Heart right ventricle (tissue), 16 donors: ENCODE data around the gene RTN4. TPM values are rescaled to one million over a fixed set of nuclear protein-coding genes. Genes with fewer than 3 reads are reported as not detected.

ENCODE experiments used
- ATAC-seq, 8 donors: fragments of 200-7000 bp; cut with Tn5 transposase; one replicate each; pipeline ENCODE4 v1.9.1; 2020; ENCODE audit warnings: mild to moderate bottlenecking in 8 of 8, moderate library complexity in 8 of 8, moderate number of reproducible peaks in 1 of 8
- DNase-seq, 2 donors: peaks; one replicate each; pipeline ENCODE4 v3.0.0-alpha.2; 2020
- H3K27ac ChIP-seq, 10 donors: fragments of 200-600 bp; sonication (generic) in 2 of 10; one replicate each; pipeline versions ENCODE4 v1.5.0 to v1.8.0; 2020 to 2022; ENCODE audit warnings: mild to moderate bottlenecking in 3 of 10
- H3K27me3 ChIP-seq, 7 donors: fragments of 200-600 bp; one replicate each; pipeline ENCODE4 v1.8.0; 2021 to 2022; ENCODE audit warnings: mild to moderate bottlenecking in 2 of 7
- H3K36me3 ChIP-seq, 9 donors: fragments of 200-600 bp; sonication (generic) in 1 of 9; one replicate each; pipeline versions ENCODE4 v1.5.0 to v1.8.0; 2020 to 2022; ENCODE audit warnings: mild to moderate bottlenecking in 2 of 9
- H3K4me1 ChIP-seq, 9 donors: fragments of 200-600 bp; sonication (generic) in 1 of 9; one replicate each; pipeline versions ENCODE4 v1.5.0 to v1.8.0; 2020 to 2022; ENCODE audit warnings: mild to moderate bottlenecking in 4 of 9
- H3K4me3 ChIP-seq, 10 donors: fragments of 200-600 bp; sonication (generic) in 2 of 10; one replicate each; pipeline versions ENCODE4 v1.5.0 to v1.8.0; 2020 to 2022; ENCODE audit warnings: mild to moderate bottlenecking in 7 of 10, moderate library complexity in 2 of 10
- H3K9me3 ChIP-seq, 11 donors: fragments of 200-600 bp in 10 of 11; sonication (generic) in 2 of 11; one replicate each; pipeline versions ENCODE4 v1.5.0 to v1.8.0; 2013 to 2022; ENCODE audit warnings: mild to moderate bottlenecking in 2 of 11, control low read depth in 1 of 11, moderate library complexity in 1 of 11
- WGBS, 2 donors: extraction: QIAGEN DNeasy Blood & Tissue Kit; methylation state at CpG; one replicate each; pipeline ENCODE4 v1.1.7; 2013; ENCODE audit warnings: inconsistent platforms in 1 of 2; 5-methylcytosine and 5-hydroxymethylcytosine counted together
- intact Hi-C, 10 donors: fragments of 100-400 bp; cut with DNase I; formaldehyde crosslinking; loops; one replicate each; pipeline versions ENCODE4 v1.11.1 to v1.14.2; 2022
- polyA plus RNA-seq, 2 donors: library from polyadenylated mRNA; stranded (reverse); fragments of 200-250 nt; gene quantifications; one replicate each; pipeline ENCODE4 v1.2.3, GENCODE V29; 2013
- total RNA-seq, 10 donors: library from RNA; stranded (reverse); fragmentation: NEBNext Ultra II Directional in 3 of 10; extraction: Animal tissue kit (Norgen Biotek cat#: 25700) in 3 of 10; gene quantifications; one replicate each; pipeline versions ENCODE4 v1.2.1 to v1.2.4, GENCODE V29; 2021 to 2023
- TF ChIP-seq, protein P1 (sequence below), 9 donors: fragments of 200-600 bp; sonication (generic) in 2 of 9; IDR thresholded peaks; one replicate each; pipeline versions ENCODE4 v1.5.0 to v1.8.0; 2021 to 2022; ENCODE audit warnings: antibody characterized with exemption in 9 of 9, mild to moderate bottlenecking in 5 of 9, moderate library complexity in 1 of 9
- donor health status: Arrhythmogenic right ventricular cardiomyopathy.
- donor health status: ischemic (EF 13 %, LVEDD 7.1; RV severe dilation, severe dysfunction).
- donor health status: healthy with polysubstance abuse.
- donor health status: DM: no; HTN: yes; CAD: no.
- donor health status: DM: no; HTN: no; CAD: no.
- donor health status: ischemic (EF 25% LVEDD 6.9; RV normal size, moderate dysfunction).
- donor health status: ischemic (EF 25% LVEDD 5.7; RV mildly dilated, moderate dysfunction).
- donor health status: healthy.
- donor health status: DM: yes; HTN: yes; CAD: no.
- donor health status: Ischemic cardiomyopathy.
- donor health status: ischemic (EF 35%, LVEDD 5.7; RV mildly dilated, moderate dysfunction).
- donor health status: nonischemic (EF 11% LVEDD 7.7; RV severe dilation, severe dysfunction).
- donor health status: DM: yes; HTN: yes; CAD: no.
- donor health status: PGD.
- donor health status: ischemic (EF 29% LVEDD 5.4; RV normal size, mild dysfunction).
- donor health status: nonischemic (EF 23%, LVEDD 6.1; RV moderate dilation, normal function).

The RTN4 gene
- total and polyA plus RNA-seq, 12 donors: 40.6 to 163 (median 95.3) TPM

- TF ChIP-seq, protein P1, sequence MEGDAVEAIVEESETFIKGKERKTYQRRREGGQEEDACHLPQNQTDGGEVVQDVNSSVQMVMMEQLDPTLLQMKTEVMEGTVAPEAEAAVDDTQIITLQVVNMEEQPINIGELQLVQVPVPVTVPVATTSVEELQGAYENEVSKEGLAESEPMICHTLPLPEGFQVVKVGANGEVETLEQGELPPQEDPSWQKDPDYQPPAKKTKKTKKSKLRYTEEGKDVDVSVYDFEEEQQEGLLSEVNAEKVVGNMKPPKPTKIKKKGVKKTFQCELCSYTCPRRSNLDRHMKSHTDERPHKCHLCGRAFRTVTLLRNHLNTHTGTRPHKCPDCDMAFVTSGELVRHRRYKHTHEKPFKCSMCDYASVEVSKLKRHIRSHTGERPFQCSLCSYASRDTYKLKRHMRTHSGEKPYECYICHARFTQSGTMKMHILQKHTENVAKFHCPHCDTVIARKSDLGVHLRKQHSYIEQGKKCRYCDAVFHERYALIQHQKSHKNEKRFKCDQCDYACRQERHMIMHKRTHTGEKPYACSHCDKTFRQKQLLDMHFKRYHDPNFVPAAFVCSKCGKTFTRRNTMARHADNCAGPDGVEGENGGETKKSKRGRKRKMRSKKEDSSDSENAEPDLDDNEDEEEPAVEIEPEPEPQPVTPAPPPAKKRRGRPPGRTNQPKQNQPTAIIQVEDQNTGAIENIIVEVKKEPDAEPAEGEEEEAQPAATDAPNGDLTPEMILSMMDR (IDR thresholded peaks at IDR 0.05): no peak
- no peak overlapping the region for H3K4me3 ChIP-seq
- no peak overlapping the region for H3K27ac ChIP-seq
- WGBS, 2 donors: 50 to 58% methylated on average over 4 of the region's 4 CpGs
- peak in 7 of 8 donors; percentile 36 to 75 (median 63) for ATAC-seq
- H3K27me3 ChIP-seq: peaks cover 0 to 23% (median 0%) of the 10 kb centered on the region in 7 donors
- intact Hi-C loops: no loop called here
- H3K4me1 ChIP-seq: peaks cover 0 to 71% (median 38%) of the 10 kb centered on the region in 9 donors
- peaks cover 0 to 51% (median 0%) of the 10 kb centered on the region in 9 donors for H3K36me3 ChIP-seq
- no peak for DNase-seq
- no peaks in the 10 kb centered on the region for H3K9me3 ChIP-seq
Observed at GRCh38 chr2:54969295-54969939, 80.8 kb downstream of the RTN4 start.

DNA sequence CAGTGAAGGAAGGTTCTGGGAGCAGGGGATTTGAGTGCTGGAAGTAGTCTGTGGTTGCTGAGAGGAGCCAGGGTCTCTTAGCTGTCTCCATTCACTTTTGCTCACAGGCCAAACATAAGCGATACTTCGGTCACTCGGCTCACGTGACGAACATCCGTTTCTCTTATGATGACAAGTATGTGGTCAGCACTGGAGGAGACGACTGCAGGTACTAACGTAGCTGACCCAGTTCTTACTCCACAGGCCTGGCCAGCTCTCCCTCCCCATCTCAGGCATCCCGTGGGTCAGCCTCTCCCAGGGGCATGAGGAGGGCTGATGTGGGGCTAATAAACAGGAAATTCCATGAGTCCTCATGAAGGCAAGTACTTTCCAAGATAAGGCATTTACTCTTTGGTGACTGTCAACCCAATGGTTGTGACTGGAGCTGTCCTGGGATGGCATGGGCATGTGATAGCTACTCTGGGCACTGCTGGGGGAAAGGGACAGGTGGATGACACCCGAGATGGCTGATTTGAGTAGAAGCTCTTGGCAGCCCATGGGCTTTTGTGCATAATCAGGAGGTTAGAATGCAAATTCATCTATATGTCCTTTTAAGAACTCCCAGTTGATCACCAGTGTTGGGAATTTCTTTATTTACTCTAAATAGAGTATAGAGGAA, 81.6 kb downstream of the RTN4 start:
- TF ChIP-seq, protein P1 (IDR thresholded peaks at IDR 0.05): no peak
- Histone ChIP-seq H3K36me3 (peaks cover 0 to 45% (median 0%) of the 10 kb centered on the region in 9 donors), H3K4me1 (peaks cover 0 to 63% (median 36%) of the 10 kb centered on the region in 9 donors), H3K9me3 (no peaks in the 10 kb centered on the region), H3K4me3 (no peak overlapping the region), H3K27me3 (peaks cover 0 to 23% (median 0%) of the 10 kb centered on the region in 7 donors), H3K27ac (peak overlapping the region in 1 of 10 donors; percentile 17)
- ATAC-seq: peak in 3 of 8 donors; percentile 19 to 58 (median 36)
- no peak for DNase-seq
- 38 to 55% methylated on average over 10 of the region's 10 CpGs for WGBS, 2 donors
- intact Hi-C loops: no loop called here

GRCh38 chr2:54967759-54968365, 82.4 kb downstream of the RTN4 start:
- peaks cover 0 to 23% (median 0%) of the 10 kb centered on the region in 7 donors for H3K27me3 ChIP-seq
- no peaks in the 10 kb centered on the region for H3K9me3 ChIP-seq
- peak; percentile 6 to 41 (median 22) for ATAC-seq
- peak overlapping the region in 1 of 10 donors; percentile 17 for H3K27ac ChIP-seq
- intact Hi-C loops: no loop called here
- 73 to 76% methylated on average over 18 of the region's 18 CpGs for WGBS, 2 donors
- DNase-seq: peak in 1 of 2 donors; percentile 45
- peaks cover 0 to 62% (median 36%) of the 10 kb centered on the region in 9 donors for H3K4me1 ChIP-seq
- TF ChIP-seq, protein P1 (IDR thresholded peaks at IDR 0.05): no peak
- H3K4me3 ChIP-seq: no peak overlapping the region
- peaks cover 0 to 37% (median 0%) of the 10 kb centered on the region in 9 donors for H3K36me3 ChIP-seq

DNA sequence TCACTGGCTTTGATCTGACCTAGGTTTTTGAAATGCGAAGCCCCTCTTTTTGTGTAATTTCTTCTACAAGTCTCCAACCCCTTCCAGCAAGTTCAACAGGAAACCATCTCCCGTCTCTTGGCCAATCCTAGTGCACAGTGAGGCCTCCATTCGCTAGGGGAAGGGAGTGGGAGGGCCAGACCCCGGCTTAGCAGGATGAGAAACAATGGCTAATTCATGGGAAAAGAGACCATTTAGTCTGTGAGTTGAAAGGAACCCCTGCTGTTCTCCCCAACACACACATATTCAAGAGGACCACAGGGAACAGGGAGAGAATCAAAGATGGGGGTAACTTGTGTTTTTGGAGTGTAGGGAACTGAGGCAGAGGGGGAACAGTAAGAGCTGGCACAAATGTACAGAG, 83.0 kb downstream of the RTN4 start:
- intact Hi-C loops: no loop called here
- Histone ChIP-seq H3K4me1 (peaks cover 0 to 62% (median 36%) of the 10 kb centered on the region in 9 donors), H3K36me3 (peaks cover 0 to 32% (median 0%) of the 10 kb centered on the region in 9 donors), H3K4me3 (no peak overlapping the region), H3K27me3 (peaks cover 0 to 23% (median 0%) of the 10 kb centered on the region in 7 donors), H3K27ac (peak overlapping the region in 1 of 10 donors; percentile 69), H3K9me3 (no peaks in the 10 kb centered on the region)
- DNase-seq (no peak), ATAC-seq (no peak)
- TF ChIP-seq, protein P1 (IDR thresholded peaks at IDR 0.05): no peak
- 60 to 66% methylated on average over 4 of the region's 4 CpGs for WGBS, 2 donors
